H9 (cell line): ENCODE measurements around the gene COX10. TPM values are rescaled to one million over a fixed set of nuclear protein-coding genes. Genes with fewer than 3 reads are reported as not detected.

Experiments used
- DNase-seq: peaks from one replicate; pipeline ENCODE4 v3.0.0-alpha.2; 2017
- H2AFZ ChIP-seq: one replicate; pipeline ENCODE4 v1.6.1; 2013; ENCODE audit warnings: mild to moderate bottlenecking, low read length, control low read depth, moderate library complexity
- H2AK5ac ChIP-seq: 2 replicates; pipeline ENCODE4 v1.6.1; 2013; ENCODE audit warnings: low read length, control low read depth, mixed read lengths; ENCODE audit not compliant: insufficient read length
- H2BK120ac ChIP-seq: one replicate; pipeline ENCODE4 v1.6.1; 2013; ENCODE audit warnings: low read depth, mild to moderate bottlenecking, low read length, control low read depth, inconsistent platforms; ENCODE audit not compliant: poor library complexity, severe bottlenecking
- H2BK12ac ChIP-seq: 2 replicates; pipeline ENCODE4 v1.6.1; 2013; ENCODE audit warnings: low read length, control low read depth, mixed read lengths, low read depth; ENCODE audit not compliant: insufficient read length
- H2BK15ac ChIP-seq: 2 replicates; pipeline ENCODE4 v1.6.1; 2013; ENCODE audit warnings: low read depth, low read length, control low read depth
- H2BK20ac ChIP-seq: one replicate; pipeline ENCODE4 v1.6.1; 2013; ENCODE audit warnings: low read depth, mild to moderate bottlenecking, low read length, control low read depth, inconsistent platforms; ENCODE audit not compliant: poor library complexity, severe bottlenecking
- H2BK5ac ChIP-seq: 2 replicates; pipeline ENCODE4 v1.6.1; 2013; ENCODE audit warnings: low read length, control low read depth, mixed read lengths; ENCODE audit not compliant: insufficient read length
- H3K14ac ChIP-seq: 2 replicates; pipeline ENCODE4 v1.6.1; 2013; ENCODE audit warnings: low read length, control low read depth; ENCODE audit not compliant: insufficient read depth
- H3K18ac ChIP-seq: 2 replicates; pipeline ENCODE4 v1.6.1; 2013; ENCODE audit warnings: low read depth, mild to moderate bottlenecking, mixed read lengths, low read length, control low read depth; ENCODE audit not compliant: insufficient read length
- H3K23ac ChIP-seq: 2 replicates; pipeline ENCODE4 v1.6.1; 2013; ENCODE audit warnings: low read length, control low read depth, mixed read lengths, low read depth; ENCODE audit not compliant: insufficient read length
- H3K23me2 ChIP-seq: 2 replicates; pipeline ENCODE4 v1.6.1; 2013; ENCODE audit warnings: low read depth, mild to moderate bottlenecking, mixed read lengths, low read length, control low read depth; ENCODE audit not compliant: insufficient read length, poor library complexity, severe bottlenecking
- H3K27ac ChIP-seq: 2 replicates; pipeline ENCODE4 v1.5.1; 2013; ENCODE audit warnings: low read length, control low read depth, mixed read lengths, low read depth; ENCODE audit not compliant: insufficient read length
- H3K27me3 ChIP-seq: 2 replicates; pipeline ENCODE4 v1.6.1; 2013; ENCODE audit warnings: low read length, control low read depth, inconsistent platforms; ENCODE audit not compliant: insufficient read depth
- H3K4ac ChIP-seq: 2 replicates; pipeline ENCODE4 v1.6.1; 2013; ENCODE audit warnings: low read depth, mild to moderate bottlenecking, control low read depth, inconsistent platforms, low read length, moderate library complexity
- H3K4me1 ChIP-seq: 2 replicates; pipeline ENCODE4 v1.6.1; 2013; ENCODE audit warnings: low read length, control low read depth, inconsistent platforms; ENCODE audit not compliant: insufficient read depth
- H3K4me2 ChIP-seq: 2 replicates; pipeline ENCODE4 v1.6.1; 2013; ENCODE audit warnings: low read length, control low read depth, mixed read lengths; ENCODE audit not compliant: insufficient read length, insufficient read depth
- H3K56ac ChIP-seq: 2 replicates; pipeline ENCODE4 v1.6.1; 2013; ENCODE audit warnings: low read depth, mild to moderate bottlenecking, mixed read lengths, low read length, control low read depth; ENCODE audit not compliant: insufficient read length
- H3K79me1 ChIP-seq: 2 replicates; pipeline ENCODE4 v1.6.1; 2013; ENCODE audit warnings: low read depth, mild to moderate bottlenecking, moderate library complexity, low read length, control low read depth, inconsistent platforms; ENCODE audit not compliant: insufficient read depth, poor library complexity, severe bottlenecking
- H3K79me2 ChIP-seq: 2 replicates; pipeline ENCODE4 v1.6.1; 2013; ENCODE audit warnings: low read length, control low read depth, inconsistent platforms; ENCODE audit not compliant: insufficient read depth
- H3K9ac ChIP-seq: 2 replicates; pipeline ENCODE4 v1.6.1; 2013; ENCODE audit warnings: low read length, control low read depth, mixed read lengths; ENCODE audit not compliant: insufficient read length; ENCODE audit errors: extremely low read depth
- H3K9me3 ChIP-seq: one replicate; pipeline ENCODE4 v1.6.1; 2013; ENCODE audit warnings: low read depth, low read length, inconsistent platforms; ENCODE audit not compliant: control insufficient read depth
- H3T11ph ChIP-seq: one replicate; pipeline ENCODE4 v1.6.1; 2013; ENCODE audit warnings: mild to moderate bottlenecking, low read length, control low read depth, inconsistent platforms
- H4K20me1 ChIP-seq: one replicate; pipeline ENCODE4 v1.6.1; 2013; ENCODE audit not compliant: control insufficient read depth, insufficient read length, insufficient read depth
- H4K5ac ChIP-seq: 2 replicates; pipeline ENCODE4 v1.6.1; 2013; ENCODE audit warnings: low read depth, mild to moderate bottlenecking, mixed read lengths, low read length, control low read depth; ENCODE audit not compliant: insufficient read length
- H4K8ac ChIP-seq: replicated peaks from 2 replicates; pipeline ENCODE4 v1.6.1; 2013; ENCODE audit warnings: low read length, control low read depth, mixed read lengths, low read depth; ENCODE audit not compliant: insufficient read length
- H4K91ac ChIP-seq: 2 replicates; pipeline ENCODE4 v1.6.1; 2013; ENCODE audit warnings: low read depth, mild to moderate bottlenecking, moderate library complexity, mixed read lengths, low read length, control low read depth; ENCODE audit not compliant: insufficient read length
- H3K27ac Mint-ChIP-seq, 3 experiments: 2 replicates in 2 of 3; 3 replicates in 1 of 3; pipeline ENCODE4 v1.8.0; 2020 to 2021; ENCODE audit warnings: mixed read lengths in 3 of 3, mild to moderate bottlenecking in 1 of 3, moderate library complexity in 1 of 3
- H3K27me3 Mint-ChIP-seq: 2 replicates; pipeline ENCODE4 v1.8.0; 2021; ENCODE audit warnings: low read depth, mild to moderate bottlenecking, moderate library complexity, mixed read lengths
- H3K36me3 Mint-ChIP-seq, 3 experiments: 2 replicates in 2 of 3; 3 replicates in 1 of 3; pipeline ENCODE4 v1.8.0; 2020 to 2021; ENCODE audit warnings: low read depth in 3 of 3, mixed read lengths in 3 of 3; ENCODE audit not compliant: insufficient read depth in 1 of 3
- H3K4me1 Mint-ChIP-seq, 2 experiments: 2 replicates each; pipeline ENCODE4 v1.8.0; 2020; ENCODE audit warnings: mixed read lengths in 2 of 2
- H3K4me3 Mint-ChIP-seq, 2 experiments: 2 replicates in 1 of 2; 3 replicates in 1 of 2; pipeline ENCODE4 v1.8.0; 2020 to 2021; ENCODE audit warnings: mild to moderate bottlenecking in 2 of 2, mixed read lengths in 2 of 2, moderate library complexity in 1 of 2
- H3K9me3 Mint-ChIP-seq, 2 experiments: 2 replicates in 1 of 2; 3 replicates in 1 of 2; pipeline ENCODE4 v1.8.0; 2020; ENCODE audit warnings: mild to moderate bottlenecking in 2 of 2, mixed read lengths in 2 of 2, moderate library complexity in 1 of 2
- WGBS: extraction: QIAGEN DNeasy Blood & Tissue Kit; methylation state at CpG from one replicate; pipeline ENCODE4 v1.1.7; 2013; ENCODE audit warnings: missing lambda C conversion rate, low lambda C conversion rate, mixed read lengths; ENCODE audit not compliant: insufficient read length; ENCODE audit errors: extremely low coverage; 5-methylcytosine and 5-hydroxymethylcytosine counted together
- total RNA-seq: library from RNA; stranded (reverse); gene quantifications from 2 replicates; pipeline ENCODE4 v1.2.1, GENCODE V29; 2021
- TF ChIP-seq, protein P1 (sequence below): fragments of 200-600 bp; sonication (generic); conservative IDR thresholded peaks from 3 replicates; pipeline ENCODE4 v1.8.0; 2021; ENCODE audit warnings: antibody characterized with exemption, mild to moderate bottlenecking

Gene COX10
- total RNA-seq, 1 experiment from 2014 or later, result 20.6 TPM

DNA sequence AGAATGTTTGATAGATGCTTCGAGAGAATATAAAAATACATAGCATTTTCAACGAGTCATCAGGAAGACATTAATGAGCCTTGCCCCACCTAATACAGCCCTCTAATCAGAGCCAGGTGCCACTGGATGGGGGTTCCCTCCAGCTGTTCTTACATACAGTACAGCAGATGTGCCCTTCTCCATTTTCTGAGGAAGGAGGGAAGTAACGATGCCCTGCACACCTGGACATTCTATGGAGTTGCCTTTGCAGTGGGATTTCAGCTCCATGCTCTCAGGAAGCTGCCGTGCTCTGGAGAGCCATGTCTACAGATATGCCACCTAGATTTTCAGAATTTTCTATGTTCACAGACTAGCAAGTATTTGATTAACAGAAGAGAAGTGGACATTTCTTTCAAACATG is 131.1 kb downstream of the COX10 start:
- H3K4me2 ChIP-seq, result no peak overlapping the region

More for the DNA sequence above, 131.1 kb downstream of the COX10 start:
- Histone ChIP-seq H3K23me2 (no peaks in the 10 kb centered on the region), H3K9me3 (no peaks in the 10 kb centered on the region), H2AFZ (no peak overlapping the region), H3K9ac (no peak overlapping the region), H2AK5ac (no peak overlapping the region), H4K20me1 (no peaks in the 10 kb centered on the region), H2BK5ac (no peak overlapping the region), H3K79me1 (no peaks in the 10 kb centered on the region), H2BK15ac (no peak overlapping the region), H2BK20ac (no peak overlapping the region), H2BK120ac (no peak overlapping the region), H3K4ac (no peak overlapping the region), H4K8ac (no peak overlapping the region), H3K18ac (no peak overlapping the region), H3K23ac (no peak overlapping the region), H3K27ac (no peak overlapping the region), H3K79me2 (no peaks in the 10 kb centered on the region), H3K56ac (no peak overlapping the region), H4K5ac (no peak overlapping the region), H3K4me1 (no peaks in the 10 kb centered on the region), H4K91ac (no peak overlapping the region), H3T11ph (no peak overlapping the region), H3K27me3 (no peaks in the 10 kb centered on the region), H3K14ac (no peak overlapping the region), H2BK12ac (no peak overlapping the region)
- no peaks in the 10 kb centered on the region for H3K9me3 Mint-ChIP-seq
- DNase-seq, result no peak
- WGBS, result no CpG with 5 or more reads among the region's 4 CpGs
- H3K4me3 Mint-ChIP-seq, result no peak overlapping the region
- H3K27me3 Mint-ChIP-seq, result no peaks in the 10 kb centered on the region
- H3K36me3 Mint-ChIP-seq, result no peaks in the 10 kb centered on the region; a peak in 2 of 7 replicates
- TF ChIP-seq, protein P1, sequence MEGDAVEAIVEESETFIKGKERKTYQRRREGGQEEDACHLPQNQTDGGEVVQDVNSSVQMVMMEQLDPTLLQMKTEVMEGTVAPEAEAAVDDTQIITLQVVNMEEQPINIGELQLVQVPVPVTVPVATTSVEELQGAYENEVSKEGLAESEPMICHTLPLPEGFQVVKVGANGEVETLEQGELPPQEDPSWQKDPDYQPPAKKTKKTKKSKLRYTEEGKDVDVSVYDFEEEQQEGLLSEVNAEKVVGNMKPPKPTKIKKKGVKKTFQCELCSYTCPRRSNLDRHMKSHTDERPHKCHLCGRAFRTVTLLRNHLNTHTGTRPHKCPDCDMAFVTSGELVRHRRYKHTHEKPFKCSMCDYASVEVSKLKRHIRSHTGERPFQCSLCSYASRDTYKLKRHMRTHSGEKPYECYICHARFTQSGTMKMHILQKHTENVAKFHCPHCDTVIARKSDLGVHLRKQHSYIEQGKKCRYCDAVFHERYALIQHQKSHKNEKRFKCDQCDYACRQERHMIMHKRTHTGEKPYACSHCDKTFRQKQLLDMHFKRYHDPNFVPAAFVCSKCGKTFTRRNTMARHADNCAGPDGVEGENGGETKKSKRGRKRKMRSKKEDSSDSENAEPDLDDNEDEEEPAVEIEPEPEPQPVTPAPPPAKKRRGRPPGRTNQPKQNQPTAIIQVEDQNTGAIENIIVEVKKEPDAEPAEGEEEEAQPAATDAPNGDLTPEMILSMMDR, result no peak
- peaks cover 7 to 18% of the 10 kb centered on the region in 2 experiments for H3K4me1 Mint-ChIP-seq
- peak overlapping the region in 1 of 3 experiments; percentile 20; a peak in 1 of 7 replicates for H3K27ac Mint-ChIP-seq
